ENCODE measurements around the gene FAM47A.

FAM47A gene

DNA sequence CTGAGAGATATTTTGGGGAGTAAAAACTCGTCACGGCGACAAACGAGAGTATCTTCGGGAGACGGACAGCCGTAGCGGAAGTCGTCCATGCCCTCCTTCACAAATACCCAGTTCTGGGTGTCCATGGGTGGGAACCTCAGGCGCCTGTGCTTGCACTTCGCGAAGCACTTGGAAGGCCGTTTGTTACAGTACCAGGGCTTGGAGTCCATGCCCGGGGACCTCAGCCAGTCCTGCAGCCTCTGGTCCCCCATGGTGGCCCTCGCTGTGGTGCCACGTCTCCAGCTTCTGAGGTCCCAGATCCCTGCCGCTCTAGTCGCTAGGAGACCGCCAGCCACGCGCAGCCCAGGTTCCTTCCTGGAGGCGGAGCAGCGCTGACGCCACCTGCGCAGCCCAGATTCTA lies at the start of gene FAM47A:
Gene FAM47A (minus strand): TSS at position 287 of the 400 bp plus-strand sequence. CDS start 36 bp downstream, at position 251.
- DNase-seq = no peak

DNA sequence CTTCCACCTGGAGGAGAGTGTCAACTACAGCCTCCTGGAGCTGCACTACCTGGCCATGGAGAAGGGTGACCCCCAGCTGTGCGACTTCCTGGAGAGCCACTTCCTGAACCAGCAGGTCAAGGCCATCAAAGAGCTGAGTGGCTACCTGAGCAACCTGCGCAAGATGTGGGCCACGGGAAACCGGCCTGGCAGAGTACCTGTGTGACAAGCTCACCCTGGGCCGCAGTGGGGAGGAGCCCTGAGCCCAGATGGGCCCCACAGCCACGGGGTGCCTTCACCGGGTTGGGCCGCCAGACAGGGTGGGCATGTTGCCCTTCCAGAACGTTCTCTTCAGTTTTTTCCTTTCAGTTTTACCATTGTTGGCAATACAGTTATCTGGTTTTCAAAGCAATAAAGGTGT lies 15.2 kb upstream of the FAM47A start:
- DNase-seq = no peak

DNA sequence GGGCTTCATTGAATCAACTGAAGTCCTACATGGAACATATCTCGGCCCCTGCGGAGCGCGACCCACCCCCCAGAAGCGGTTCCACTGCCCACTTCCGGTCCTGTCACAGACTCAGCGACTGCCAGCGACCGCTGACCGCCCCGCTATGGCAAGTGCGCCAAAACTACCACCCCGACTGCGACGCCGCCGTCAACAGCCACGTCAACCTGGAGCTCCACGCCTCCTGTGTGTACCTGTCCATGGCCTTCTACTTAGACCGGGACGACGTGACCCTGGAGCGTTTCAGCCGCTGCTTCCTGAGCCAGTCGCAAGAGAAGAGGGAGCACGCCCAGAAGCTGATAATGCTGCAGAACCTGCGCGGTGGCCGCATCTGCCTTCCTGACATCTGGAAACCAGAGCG lies 14.8 kb upstream of the FAM47A start:
- DNase-seq = no peak

DNA sequence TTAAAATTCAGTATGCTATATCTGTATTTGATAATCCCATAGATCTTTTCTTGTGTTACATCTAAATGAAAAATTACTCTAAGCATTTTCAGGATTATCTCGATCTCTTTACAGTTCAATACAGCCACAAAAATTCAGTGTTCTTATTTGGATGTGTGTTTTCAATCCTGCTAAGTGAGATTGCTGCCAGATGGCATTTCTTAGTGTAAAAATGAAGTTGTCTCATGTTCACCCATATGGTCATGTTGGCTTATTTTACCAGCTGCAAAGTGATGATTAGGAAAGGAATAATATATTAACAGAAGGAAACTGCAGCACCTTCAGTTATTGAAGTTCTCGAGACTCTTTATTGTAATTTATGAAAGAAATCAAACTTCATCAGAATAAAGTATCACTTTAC lies 12.1 kb upstream of the FAM47A start:
- no peak for DNase-seq

DNA sequence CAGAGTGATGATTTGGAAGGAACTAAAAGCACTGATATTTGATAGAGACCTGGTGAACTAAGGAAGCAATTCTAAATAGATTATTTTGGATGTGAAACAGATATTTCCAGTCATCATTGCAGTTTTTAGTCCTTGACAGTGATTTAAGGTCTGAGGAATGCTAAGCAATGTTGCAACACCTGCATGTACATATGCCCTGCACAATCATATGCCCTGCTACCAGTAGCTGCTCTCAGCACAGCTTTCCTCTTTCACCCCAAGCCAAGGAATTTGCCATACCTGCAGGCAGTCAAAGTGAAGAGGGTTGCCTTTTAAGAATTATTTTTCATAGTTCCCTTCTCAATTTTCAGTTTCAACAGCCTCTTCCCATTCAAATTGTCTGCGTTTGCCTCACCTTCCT lies 8.7 kb upstream of the FAM47A start:
- no peak for DNase-seq

DNA sequence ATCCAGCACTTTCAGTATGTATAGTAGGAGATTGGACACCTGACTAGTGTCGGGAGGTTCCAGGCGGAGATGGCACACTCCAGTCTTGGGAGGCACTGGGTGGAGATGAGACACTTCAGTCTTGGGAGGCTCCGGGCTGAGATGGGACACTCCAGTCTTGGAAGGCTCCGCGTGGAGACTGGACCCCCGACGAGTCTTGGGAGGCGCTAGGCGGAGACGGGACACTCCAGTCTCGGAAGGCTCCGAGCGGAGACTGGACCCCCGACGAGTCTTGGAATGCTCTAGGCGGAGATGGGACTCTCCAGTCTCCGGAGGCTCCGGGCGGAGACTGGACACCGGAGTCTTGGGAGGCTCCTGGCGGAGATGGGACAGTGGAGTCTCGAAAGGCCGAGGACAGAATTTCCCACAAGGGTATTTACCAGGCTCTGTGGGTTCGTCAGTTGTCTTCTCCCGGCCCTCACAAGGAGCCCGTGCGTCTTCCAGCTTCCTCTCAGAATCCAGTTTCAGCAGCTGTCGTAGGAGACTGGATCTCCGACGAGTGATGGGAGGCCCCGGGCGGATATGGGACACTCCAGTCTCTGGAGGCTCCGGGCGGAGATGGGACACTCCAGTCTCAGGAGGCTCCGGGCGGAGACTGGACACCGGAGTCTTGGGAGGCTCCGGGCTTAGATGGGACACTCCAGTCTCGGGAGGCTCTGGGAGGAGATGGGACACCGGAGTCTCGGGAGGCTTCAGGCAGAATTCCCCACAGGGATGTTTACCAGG lies 952 bp downstream of the FAM47A start:
- no peak for DNase-seq

DNA sequence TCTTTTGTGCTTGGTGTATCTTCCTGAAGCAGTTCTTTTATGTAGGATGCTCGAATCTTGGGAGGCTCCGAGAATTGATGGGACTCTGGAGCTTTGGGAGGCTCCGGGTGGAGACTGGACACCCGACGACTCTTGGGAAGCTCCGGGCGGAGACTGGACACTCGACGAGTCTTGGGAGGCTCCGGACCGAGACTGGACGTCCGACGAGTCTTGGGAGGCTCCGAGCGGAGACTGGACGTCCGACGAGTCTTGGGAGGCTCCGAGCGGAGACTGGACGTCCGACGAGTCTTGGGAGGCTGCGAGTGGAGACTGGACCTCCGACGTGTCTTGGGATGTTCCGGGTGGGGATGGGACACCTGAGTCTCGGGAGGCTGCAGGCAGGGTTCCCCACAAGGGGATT lies 1.6 kb downstream of the FAM47A start:
- DNase-seq = no peak

DNA sequence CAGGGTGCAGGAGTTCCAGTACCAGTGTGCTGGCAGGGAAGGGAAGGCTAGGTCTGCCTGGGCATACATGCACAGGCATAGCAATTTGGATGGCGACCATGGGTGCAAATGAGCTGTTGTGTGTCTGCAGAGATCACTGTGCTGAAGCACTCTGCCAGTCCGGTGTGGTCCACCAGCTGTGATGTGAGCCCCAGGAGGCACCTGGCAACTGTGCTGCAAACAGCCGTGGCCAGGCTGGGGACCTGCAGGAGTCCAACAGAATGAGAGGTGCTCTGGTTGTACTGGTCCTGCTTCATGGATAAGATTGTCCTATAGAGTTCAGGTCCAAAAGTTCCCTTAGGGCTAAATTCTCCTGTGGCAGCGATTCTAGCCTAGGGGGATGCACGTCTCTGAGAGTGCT lies 6.1 kb downstream of the FAM47A start:
- no peak for DNase-seq

DNA sequence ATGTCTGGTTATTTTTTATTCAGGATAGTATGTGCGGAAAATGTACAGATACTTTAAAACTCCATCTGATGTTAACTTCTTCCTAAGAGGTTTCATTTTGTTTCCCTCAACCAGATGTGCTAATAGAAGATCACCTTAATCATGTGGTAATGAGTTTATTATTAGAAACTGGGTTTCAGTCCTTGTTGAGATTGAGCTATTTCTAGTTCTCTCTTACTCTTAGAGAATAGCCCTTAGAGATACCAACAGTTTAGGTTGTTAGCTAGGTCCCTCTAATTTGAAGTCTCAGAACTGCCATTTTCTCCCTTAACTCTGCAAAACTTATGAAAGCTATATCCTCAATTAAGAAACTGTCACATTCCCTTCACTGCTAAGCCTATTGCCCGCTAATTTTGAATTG lies 13.0 kb downstream of the FAM47A start:
- DNase-seq = no peak

DNA sequence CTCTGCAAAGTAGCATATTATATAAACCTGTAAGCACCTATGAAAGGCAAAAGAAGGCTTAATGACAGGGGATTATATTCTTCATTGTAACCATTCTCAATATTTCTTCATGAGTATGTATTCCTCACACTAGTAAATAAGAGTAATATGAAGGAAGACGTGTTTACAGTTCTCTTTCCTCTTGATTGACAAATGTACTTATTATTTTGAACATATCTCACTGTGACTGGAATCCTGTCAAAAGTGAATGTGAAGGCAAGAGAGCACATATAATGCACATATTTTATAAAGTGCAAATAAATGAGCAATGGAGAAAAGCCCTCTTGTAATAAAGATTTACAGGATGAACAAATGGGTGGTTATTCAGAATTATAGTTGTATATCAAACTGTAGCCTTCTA lies 19.7 kb downstream of the FAM47A start:
- DNase-seq = no peak
